ENCODE results near the gene LSAMP. TPM values are rescaled to one million over a fixed set of nuclear protein-coding genes. Genes with fewer than 3 reads are reported as not detected.
A peak's percentile ranks its signal among the peaks of the same experiment; 100 is the strongest.

The LSAMP gene
- total and polyA plus RNA-seq, 5 donors from 2014 or later: not detected

GRCh38 chr3:116302087-116302747, 143.1 kb downstream of the LSAMP start:
- no peak overlapping the region for H3K4me3 Mint-ChIP-seq
- no peak overlapping the region for H3K27ac ChIP-seq (ENCODE audit: insufficient read depth, low read length, poor library complexity, severe bottlenecking)
- peaks cover 0 to 7% (median 2%) of the 10 kb centered on the region in 7 donors for H3K9me3 Mint-ChIP-seq
- no peak overlapping the region for H3K4me3 ChIP-seq (ENCODE audit: low read depth, low read length)
- no peaks in the 10 kb centered on the region for H3K4me1 Mint-ChIP-seq
- DNase-seq: no peak
- no peaks in the 10 kb centered on the region for H3K9me3 ChIP-seq (ENCODE audit: control insufficient read depth in 2 of 2, low read length in 2 of 2)
- no peak for ATAC-seq (ENCODE audit: low read depth in 2 of 2)
- no peaks in the 10 kb centered on the region for H3K27me3 Mint-ChIP-seq
- H3K36me3 Mint-ChIP-seq: no peaks in the 10 kb centered on the region
- no peak overlapping the region for H3K27ac Mint-ChIP-seq
- no peaks in the 10 kb centered on the region for H3K4me1 ChIP-seq (ENCODE audit: control insufficient read depth, insufficient read depth, low read length, poor library complexity, severe bottlenecking)
- H3K27me3 ChIP-seq (ENCODE audit: control insufficient read depth, insufficient read depth, low read length): no peaks in the 10 kb centered on the region
- no peaks in the 10 kb centered on the region for H3K36me3 ChIP-seq (ENCODE audit: control insufficient read depth, insufficient read depth, low read length)

GRCh38 chr3:116301422-116301821, 143.9 kb downstream of the LSAMP start:
- no peak overlapping the region for H3K27ac ChIP-seq (ENCODE audit: insufficient read depth, low read length, poor library complexity, severe bottlenecking)
- H3K4me3 Mint-ChIP-seq: no peak overlapping the region
- no peaks in the 10 kb centered on the region for H3K27me3 Mint-ChIP-seq
- DNase-seq (no peak), ATAC-seq (ENCODE audit: low read depth in 2 of 2) (no peak)
- no peaks in the 10 kb centered on the region for H3K9me3 ChIP-seq (ENCODE audit: control insufficient read depth in 2 of 2, low read length in 2 of 2)
- H3K36me3 ChIP-seq (ENCODE audit: control insufficient read depth, insufficient read depth, low read length): no peaks in the 10 kb centered on the region
- no peak overlapping the region for H3K4me3 ChIP-seq (ENCODE audit: low read depth, low read length)
- no peaks in the 10 kb centered on the region for H3K36me3 Mint-ChIP-seq
- H3K27me3 ChIP-seq (ENCODE audit: control insufficient read depth, insufficient read depth, low read length): no peaks in the 10 kb centered on the region
- H3K4me1 ChIP-seq (ENCODE audit: control insufficient read depth, insufficient read depth, low read length, poor library complexity, severe bottlenecking): no peaks in the 10 kb centered on the region
- H3K4me1 Mint-ChIP-seq: no peaks in the 10 kb centered on the region
- H3K27ac Mint-ChIP-seq: no peak overlapping the region
- peaks cover 0 to 7% (median 4%) of the 10 kb centered on the region in 7 donors for H3K9me3 Mint-ChIP-seq

GRCh38 chr3:116300226-116300625, 145.1 kb downstream of the LSAMP start:
- no peak for ATAC-seq (ENCODE audit: low read depth in 2 of 2)
- H3K27ac ChIP-seq (ENCODE audit: insufficient read depth, low read length, poor library complexity, severe bottlenecking): no peak overlapping the region
- no peaks in the 10 kb centered on the region for H3K27me3 ChIP-seq (ENCODE audit: control insufficient read depth, insufficient read depth, low read length)

GRCh38 chr3:116299646-116300081, 145.6 kb downstream of the LSAMP start:
- DNase-seq (no peak), ATAC-seq (ENCODE audit: low read depth in 2 of 2) (peak in 1 of 2 donors; percentile 16)
- Histone ChIP-seq H3K27ac (ENCODE audit: insufficient read depth, low read length, poor library complexity, severe bottlenecking) (no peak overlapping the region), H3K4me3 (ENCODE audit: low read depth, low read length) (no peak overlapping the region), H3K27me3 (ENCODE audit: control insufficient read depth, insufficient read depth, low read length) (no peaks in the 10 kb centered on the region), H3K36me3 (ENCODE audit: control insufficient read depth, insufficient read depth, low read length) (no peaks in the 10 kb centered on the region), H3K9me3 (ENCODE audit: control insufficient read depth in 2 of 2, low read length in 2 of 2) (no peaks in the 10 kb centered on the region), H3K4me1 (ENCODE audit: control insufficient read depth, insufficient read depth, low read length, poor library complexity, severe bottlenecking) (no peaks in the 10 kb centered on the region)
- no peak overlapping the region for H3K4me3 Mint-ChIP-seq
- no peaks in the 10 kb centered on the region for H3K4me1 Mint-ChIP-seq
- H3K27ac Mint-ChIP-seq: no peak overlapping the region
- H3K36me3 Mint-ChIP-seq: no peaks in the 10 kb centered on the region
- peaks cover 0 to 6% (median 4%) of the 10 kb centered on the region in 7 donors for H3K9me3 Mint-ChIP-seq
- H3K27me3 Mint-ChIP-seq: no peaks in the 10 kb centered on the region

More at GRCh38 chr3:116300226-116300625, 145.1 kb downstream of the LSAMP start:
- H3K4me3 ChIP-seq (ENCODE audit: low read depth, low read length): no peak overlapping the region
- no peaks in the 10 kb centered on the region for H3K9me3 ChIP-seq (ENCODE audit: control insufficient read depth in 2 of 2, low read length in 2 of 2)
- no peaks in the 10 kb centered on the region for H3K27me3 Mint-ChIP-seq
- no peak overlapping the region for H3K4me3 Mint-ChIP-seq
- H3K9me3 Mint-ChIP-seq: peaks cover 0 to 8% (median 4%) of the 10 kb centered on the region in 7 donors
- H3K4me1 ChIP-seq (ENCODE audit: control insufficient read depth, insufficient read depth, low read length, poor library complexity, severe bottlenecking): no peaks in the 10 kb centered on the region
- DNase-seq: no peak
- H3K4me1 Mint-ChIP-seq: no peaks in the 10 kb centered on the region
- H3K27ac Mint-ChIP-seq: no peak overlapping the region
- H3K36me3 ChIP-seq (ENCODE audit: control insufficient read depth, insufficient read depth, low read length): no peaks in the 10 kb centered on the region
- no peaks in the 10 kb centered on the region for H3K36me3 Mint-ChIP-seq

GRCh38 chr3:116298151-116298550, 147.1 kb downstream of the LSAMP start:
- H3K27ac ChIP-seq (ENCODE audit: insufficient read depth, low read length, poor library complexity, severe bottlenecking): no peak overlapping the region
- no peaks in the 10 kb centered on the region for H3K36me3 ChIP-seq (ENCODE audit: control insufficient read depth, insufficient read depth, low read length)
- Mint-ChIP-seq H3K27me3 (no peaks in the 10 kb centered on the region), H3K4me3 (no peak overlapping the region), H3K36me3 (no peaks in the 10 kb centered on the region), H3K27ac (no peak overlapping the region), H3K9me3 (peaks cover 0 to 5% (median 2%) of the 10 kb centered on the region in 7 donors), H3K4me1 (no peaks in the 10 kb centered on the region)
- no peak overlapping the region for H3K4me3 ChIP-seq (ENCODE audit: low read depth, low read length)
- H3K4me1 ChIP-seq (ENCODE audit: control insufficient read depth, insufficient read depth, low read length, poor library complexity, severe bottlenecking): no peaks in the 10 kb centered on the region
- no peak for DNase-seq
- no peak for ATAC-seq (ENCODE audit: low read depth in 2 of 2)
- H3K27me3 ChIP-seq (ENCODE audit: control insufficient read depth, insufficient read depth, low read length): no peaks in the 10 kb centered on the region
- H3K9me3 ChIP-seq (ENCODE audit: control insufficient read depth in 2 of 2, low read length in 2 of 2): no peaks in the 10 kb centered on the region

- Mint-ChIP-seq H3K27me3 (no peaks in the 10 kb centered on the region), H3K9me3 (peaks cover 0 to 9% (median 2%) of the 10 kb centered on the region in 7 donors), H3K27ac (no peak overlapping the region), H3K36me3 (no peaks in the 10 kb centered on the region), H3K4me3 (no peak overlapping the region), H3K4me1 (no peaks in the 10 kb centered on the region)
- Histone ChIP-seq H3K36me3 (ENCODE audit: control insufficient read depth, insufficient read depth, low read length) (no peaks in the 10 kb centered on the region), H3K4me3 (ENCODE audit: low read depth, low read length) (no peak overlapping the region), H3K27me3 (ENCODE audit: control insufficient read depth, insufficient read depth, low read length) (no peaks in the 10 kb centered on the region), H3K9me3 (ENCODE audit: control insufficient read depth in 2 of 2, low read length in 2 of 2) (no peaks in the 10 kb centered on the region), H3K27ac (ENCODE audit: insufficient read depth, low read length, poor library complexity, severe bottlenecking) (no peak overlapping the region), H3K4me1 (ENCODE audit: control insufficient read depth, insufficient read depth, low read length, poor library complexity, severe bottlenecking) (no peaks in the 10 kb centered on the region)
- no peak for DNase-seq
- ATAC-seq (ENCODE audit: low read depth in 2 of 2): no peak
These were observed 154.1 kb downstream of the LSAMP start for GRCh38 chr3:116291141-116291540.

- no peaks in the 10 kb centered on the region for H3K36me3 Mint-ChIP-seq
- H3K4me1 Mint-ChIP-seq: no peaks in the 10 kb centered on the region
- no peak overlapping the region for H3K27ac Mint-ChIP-seq
- no peaks in the 10 kb centered on the region for H3K27me3 Mint-ChIP-seq
- DNase-seq (no peak), ATAC-seq (ENCODE audit: low read depth in 2 of 2) (no peak)
- Histone ChIP-seq H3K9me3 (ENCODE audit: control insufficient read depth in 2 of 2, low read length in 2 of 2) (no peaks in the 10 kb centered on the region), H3K4me1 (ENCODE audit: control insufficient read depth, insufficient read depth, low read length, poor library complexity, severe bottlenecking) (no peaks in the 10 kb centered on the region), H3K27ac (ENCODE audit: insufficient read depth, low read length, poor library complexity, severe bottlenecking) (no peak overlapping the region), H3K36me3 (ENCODE audit: control insufficient read depth, insufficient read depth, low read length) (no peaks in the 10 kb centered on the region), H3K27me3 (ENCODE audit: control insufficient read depth, insufficient read depth, low read length) (no peaks in the 10 kb centered on the region), H3K4me3 (ENCODE audit: low read depth, low read length) (no peak overlapping the region)
- no peak overlapping the region for H3K4me3 Mint-ChIP-seq
- peaks cover 0 to 5% (median 4%) of the 10 kb centered on the region in 7 donors for H3K9me3 Mint-ChIP-seq
These were observed 156.8 kb downstream of the LSAMP start for GRCh38 chr3:116288485-116288884.

GRCh38 chr3:116285781-116286421, 159.4 kb downstream of the LSAMP start:
- H3K27ac Mint-ChIP-seq: no peak overlapping the region
- Histone ChIP-seq H3K27ac (ENCODE audit: insufficient read depth, low read length, poor library complexity, severe bottlenecking) (no peak overlapping the region), H3K4me3 (ENCODE audit: low read depth, low read length) (no peak overlapping the region), H3K36me3 (ENCODE audit: control insufficient read depth, insufficient read depth, low read length) (no peaks in the 10 kb centered on the region), H3K27me3 (ENCODE audit: control insufficient read depth, insufficient read depth, low read length) (no peaks in the 10 kb centered on the region), H3K9me3 (ENCODE audit: control insufficient read depth in 2 of 2, low read length in 2 of 2) (no peaks in the 10 kb centered on the region), H3K4me1 (ENCODE audit: control insufficient read depth, insufficient read depth, low read length, poor library complexity, severe bottlenecking) (no peaks in the 10 kb centered on the region)
- no peak for ATAC-seq (ENCODE audit: low read depth in 2 of 2)
- H3K4me3 Mint-ChIP-seq: no peak overlapping the region
- H3K4me1 Mint-ChIP-seq: no peaks in the 10 kb centered on the region
- no peaks in the 10 kb centered on the region for H3K27me3 Mint-ChIP-seq
- no peaks in the 10 kb centered on the region for H3K36me3 Mint-ChIP-seq
- peaks cover 0 to 5% (median 2%) of the 10 kb centered on the region in 7 donors for H3K9me3 Mint-ChIP-seq
- no peak for DNase-seq
